LoVo (cell line): Measurements from ENCODE around the gene BMPER.

Experiments used
- DNase-seq: peaks from one replicate; pipeline ENCODE4 v3.0.0-alpha.2; 2016; ENCODE audit warnings: low spot score

The BMPER gene

DNA sequence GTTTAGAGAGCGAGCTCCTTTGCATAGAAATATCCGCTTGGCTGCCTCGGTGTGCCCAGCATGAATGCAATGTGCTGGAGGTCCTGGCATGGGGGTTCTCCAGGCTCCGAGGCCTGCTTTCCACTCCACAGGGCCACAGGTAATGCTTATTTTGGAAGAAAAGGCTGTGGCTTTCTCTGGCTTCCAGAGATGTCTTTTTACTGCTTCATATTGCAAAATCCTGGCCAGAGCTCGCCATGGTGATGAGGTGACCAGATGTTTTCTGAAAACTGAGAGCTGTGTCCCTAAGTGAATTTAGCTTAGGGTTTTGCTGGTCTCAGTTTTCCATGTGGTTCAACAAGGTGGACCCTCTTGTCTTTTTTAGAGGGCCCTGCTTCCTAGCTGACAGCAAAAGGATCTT, 65.2 kb downstream of the BMPER start:
- no peak for DNase-seq

- DNase-seq: no peak
Observed at GRCh38 chr7:33971106-33971505, 65.8 kb downstream of the BMPER start.

DNA sequence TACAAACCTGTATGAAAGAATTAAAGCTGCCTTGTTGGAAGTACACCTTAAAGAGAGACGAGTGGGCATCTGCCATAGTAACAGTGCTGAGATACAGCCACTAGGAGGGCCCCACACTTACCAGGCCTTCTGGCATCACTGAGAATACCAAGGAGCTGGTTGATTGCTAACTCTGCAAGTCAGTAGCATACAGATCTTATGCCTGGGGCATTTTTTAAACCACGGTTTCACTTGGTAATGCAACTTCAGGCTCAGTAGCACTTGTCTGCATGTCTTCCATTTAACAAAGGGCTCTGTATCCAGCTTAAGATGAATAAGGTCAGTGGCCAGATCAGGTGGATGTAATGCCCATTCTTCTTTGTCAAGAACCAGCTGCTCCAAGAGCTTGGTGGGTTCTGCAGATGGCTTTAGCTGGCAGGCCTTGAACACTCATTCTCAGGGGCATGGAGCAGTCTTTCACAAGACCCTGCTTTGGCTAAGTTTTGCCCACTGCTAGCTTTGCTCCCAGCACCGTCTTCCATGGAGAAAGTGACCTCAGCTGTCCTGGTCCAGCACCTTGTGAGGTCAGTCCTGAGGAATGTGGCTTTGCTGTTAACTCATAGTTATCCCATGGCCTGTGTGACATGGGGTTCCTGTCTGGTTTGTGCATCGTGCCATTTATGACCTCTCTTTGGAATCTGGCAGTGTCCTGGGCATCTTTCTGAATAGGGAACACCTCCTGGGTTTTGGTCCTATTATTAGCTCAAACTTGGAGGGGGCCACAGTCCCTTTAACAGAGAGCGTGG, 68.1 kb downstream of the BMPER start:
- DNase-seq: no peak

DNA sequence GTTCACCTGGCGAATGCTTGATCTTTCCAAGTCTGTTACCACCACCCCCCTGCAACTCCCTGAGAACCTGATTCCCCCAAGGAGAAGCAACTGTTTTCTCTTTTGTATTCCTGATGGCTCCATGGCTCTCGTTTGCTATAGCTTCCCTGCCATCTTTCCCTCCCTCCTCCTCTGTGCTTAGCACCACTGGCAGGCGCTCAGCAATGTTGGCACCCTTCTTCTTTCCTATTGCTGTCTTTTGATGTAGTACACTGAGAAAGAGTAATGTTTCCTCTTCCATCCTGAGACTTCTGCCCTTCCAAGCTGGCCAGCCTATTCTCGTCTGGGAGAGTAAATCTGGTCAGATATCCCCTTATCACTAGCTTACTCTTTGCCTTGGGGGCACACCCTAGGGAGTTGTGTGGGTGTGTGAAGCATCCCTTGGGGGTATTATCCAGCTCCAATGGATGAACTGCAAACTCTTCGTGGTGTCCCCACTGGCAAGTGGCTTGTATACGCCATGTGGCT, 74.0 kb downstream of the BMPER start:
- no peak for DNase-seq

GRCh38 chr7:33979807-33980355, 74.5 kb downstream of the BMPER start:
- DNase-seq: no peak

DNA sequence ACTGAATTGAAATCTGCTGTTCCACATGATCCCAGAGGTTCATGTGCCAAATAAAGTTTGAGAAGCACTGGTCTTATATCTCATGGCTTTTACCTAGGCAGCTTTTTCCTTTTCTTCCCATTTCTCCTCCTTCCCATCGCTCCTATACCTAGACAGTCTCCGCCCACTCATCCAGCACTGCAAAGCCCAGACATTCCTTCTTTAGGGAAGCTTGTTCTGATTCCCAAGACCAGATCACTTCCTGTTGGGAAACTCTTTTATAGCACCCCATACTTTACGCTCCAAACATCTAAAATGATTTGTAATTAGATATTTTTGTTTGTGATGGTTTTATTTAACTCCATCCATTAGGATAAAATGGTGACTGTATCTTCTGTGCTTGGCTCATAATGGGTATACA, 75.9 kb downstream of the BMPER start:
- no peak for DNase-seq

DNA sequence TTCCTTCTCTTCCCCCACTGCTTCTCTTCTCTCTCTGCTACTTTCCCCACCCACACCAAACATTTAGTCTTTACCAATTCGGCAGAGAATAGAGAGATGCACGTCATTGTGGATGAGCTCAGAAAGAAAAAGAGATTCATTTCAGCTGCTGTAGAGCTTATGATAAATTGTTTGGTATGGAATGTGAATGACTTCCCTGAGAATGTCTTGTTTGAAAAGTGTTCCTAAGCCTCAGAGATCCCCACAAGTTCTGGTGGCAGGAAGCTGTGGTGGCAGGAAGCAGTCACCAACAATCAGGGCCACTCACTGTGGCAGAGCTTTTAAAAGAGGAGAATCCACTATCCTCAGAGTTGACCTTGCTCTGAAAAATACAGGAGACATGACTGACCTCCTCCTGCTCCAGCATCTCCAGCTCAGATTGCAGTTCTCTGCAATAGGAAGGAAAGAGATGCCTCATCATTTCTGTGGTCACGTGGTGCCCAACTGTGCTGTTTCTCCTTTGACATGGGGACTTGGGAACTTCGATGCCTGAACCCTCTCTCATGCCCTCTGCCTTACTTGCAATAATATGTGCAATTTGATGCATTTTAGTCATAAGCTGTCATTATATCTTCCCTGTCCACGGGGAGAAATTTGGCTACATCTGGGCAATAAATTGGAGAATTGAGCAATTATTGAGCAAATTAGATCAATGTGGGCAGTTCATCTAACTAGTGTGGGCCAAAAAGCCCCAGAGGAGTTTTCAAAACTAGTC, 76.5 kb downstream of the BMPER start:
- no peak for DNase-seq

- no peak for DNase-seq
Observed at GRCh38 chr7:33982425-33982786, 77.1 kb downstream of the BMPER start.

DNA sequence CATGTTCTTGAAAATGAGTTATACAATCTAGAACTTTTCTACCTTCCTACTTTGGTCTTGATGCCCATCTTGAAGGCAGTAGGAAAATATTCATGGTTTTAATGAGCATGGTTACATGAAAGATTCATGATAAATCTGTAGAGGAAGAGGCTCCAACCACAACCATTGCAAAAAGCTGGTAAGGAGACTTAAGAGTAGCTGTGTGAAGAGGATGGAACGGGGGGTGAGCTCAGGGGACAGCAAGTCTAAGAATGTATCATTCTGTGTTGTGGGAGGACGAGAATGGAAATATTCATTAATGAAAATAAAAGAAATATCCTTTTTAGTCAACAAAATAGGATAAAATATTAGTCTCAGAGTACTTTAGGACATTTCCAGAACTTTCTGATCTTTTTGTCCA, 81.1 kb downstream of the BMPER start:
- no peak for DNase-seq

DNA sequence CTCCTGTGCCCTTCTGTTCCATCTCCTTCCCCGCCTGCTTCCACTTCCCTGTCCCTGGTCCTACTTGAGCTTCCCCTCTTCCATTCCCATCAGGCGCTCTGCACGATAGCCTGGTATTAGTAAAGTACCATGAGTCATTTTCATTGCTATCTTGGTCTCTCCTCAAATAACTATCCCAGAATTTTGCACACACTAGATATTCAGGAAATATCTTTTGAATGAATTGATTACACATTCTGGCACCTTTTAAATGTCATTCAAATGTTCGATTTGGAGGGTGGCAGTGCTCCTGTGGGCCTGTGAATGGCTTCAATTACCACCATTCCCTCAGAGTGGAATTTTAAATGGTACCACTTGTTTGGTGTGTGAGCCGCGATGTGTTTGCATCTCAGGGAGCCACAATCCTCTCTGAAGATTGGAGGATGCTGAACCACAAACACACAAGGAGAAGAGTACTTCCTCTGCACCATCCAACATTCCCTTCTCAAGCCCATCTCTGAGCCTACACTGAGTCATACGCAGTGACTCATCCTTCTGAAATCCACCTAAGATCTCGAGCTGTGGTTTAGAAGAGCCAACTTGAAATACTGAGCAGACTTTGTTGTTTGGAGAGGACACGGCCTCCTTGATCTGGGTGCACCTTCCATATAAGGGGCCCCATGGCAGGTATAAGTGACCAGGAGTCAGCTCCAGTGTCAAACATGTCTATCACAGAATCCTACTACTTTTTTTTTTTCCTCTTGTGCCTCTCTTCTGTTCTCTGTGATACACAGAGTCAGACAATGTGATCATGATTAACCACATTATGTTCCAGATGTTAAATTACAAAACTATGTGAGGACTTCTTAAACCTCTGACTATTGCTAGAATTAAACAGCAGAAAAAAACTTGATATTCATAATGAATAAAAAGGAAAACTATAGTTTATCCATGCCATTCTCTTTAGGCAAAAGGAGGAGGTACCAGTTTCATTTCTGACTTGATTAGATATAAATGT, 81.9 kb downstream of the BMPER start:
- DNase-seq: peak; percentile 89

DNA sequence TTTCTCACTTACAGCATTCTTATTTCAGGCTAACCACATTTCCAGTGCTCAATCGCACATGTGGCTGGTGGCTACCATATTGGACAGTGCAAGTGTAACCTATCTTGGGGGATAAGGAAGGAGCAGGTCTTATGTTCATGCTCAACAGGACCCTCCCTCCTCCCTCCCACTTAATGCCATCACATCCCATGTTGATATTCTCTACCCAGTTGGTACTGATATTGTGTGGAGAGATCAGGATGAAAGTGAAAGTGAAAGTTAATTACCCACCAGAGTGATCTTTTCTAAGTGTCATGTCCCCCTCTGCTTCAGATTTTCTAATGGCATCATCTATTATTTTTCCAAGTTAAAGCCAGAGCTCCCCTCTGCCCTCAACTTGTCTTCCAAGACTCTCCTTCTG, 91.6 kb downstream of the BMPER start:
- no peak for DNase-seq

GRCh38 chr7:33998476-33998875, 93.1 kb downstream of the BMPER start:
- no peak for DNase-seq

GRCh38 chr7:34011017-34011695, 105.8 kb downstream of the BMPER start:
- DNase-seq: no peak

DNA sequence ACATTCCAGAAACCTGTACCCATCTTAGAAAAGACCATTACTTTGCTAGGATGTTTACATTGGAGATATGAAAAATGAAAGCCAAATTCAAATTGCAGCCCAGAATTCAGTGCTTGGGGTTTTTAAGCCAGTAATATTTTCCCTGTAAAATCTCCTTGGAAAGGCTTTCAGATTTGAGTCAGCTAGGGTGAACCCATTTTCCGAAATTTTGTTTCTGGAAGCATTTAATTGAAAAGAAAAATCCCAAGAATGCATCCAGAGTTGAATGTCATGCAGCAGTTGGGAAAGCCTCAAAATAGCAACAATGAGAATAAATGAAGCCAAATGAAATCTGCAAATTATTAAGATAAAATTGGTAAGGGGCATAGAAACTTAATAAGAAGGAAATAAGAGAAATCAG, 106.4 kb downstream of the BMPER start:
- DNase-seq: no peak

DNA sequence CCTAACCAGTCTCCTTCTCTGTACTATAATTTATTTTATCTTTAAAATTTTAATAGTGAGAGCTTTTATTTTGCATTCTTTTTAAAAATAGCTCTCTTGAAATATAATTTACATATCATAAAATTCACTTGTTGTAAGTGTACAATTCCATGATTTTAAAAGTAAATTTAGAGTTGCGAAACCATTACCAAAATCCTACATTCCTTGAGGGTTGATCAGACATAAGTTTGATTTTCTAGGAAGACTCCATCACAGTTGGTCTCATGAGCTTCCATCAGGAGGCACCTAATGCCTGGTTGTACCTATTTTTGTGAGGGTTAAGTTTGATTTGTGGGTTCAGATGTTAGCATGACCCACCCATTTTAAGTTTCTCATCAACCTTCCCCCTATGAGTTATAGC, 108.1 kb downstream of the BMPER start:
- DNase-seq: no peak

DNA sequence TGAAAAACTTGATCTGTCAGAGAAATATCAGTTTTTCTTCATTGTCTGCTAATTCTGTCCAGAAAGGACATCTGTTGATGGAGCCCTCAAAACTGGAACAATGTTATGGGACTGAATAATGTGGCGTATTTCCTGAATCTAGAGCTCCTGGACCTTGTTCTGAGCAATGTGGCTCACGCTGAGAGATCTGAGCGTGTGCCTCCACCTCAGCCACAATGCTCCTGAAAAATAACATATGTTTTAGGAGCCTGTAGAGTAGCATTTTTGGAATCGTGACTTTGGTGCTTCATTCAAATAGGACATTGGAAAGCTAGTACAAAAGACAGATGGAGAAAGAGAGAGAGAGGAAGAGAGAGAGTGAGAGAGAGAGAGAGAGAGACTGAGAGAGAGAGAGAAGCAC, 110.3 kb downstream of the BMPER start:
- DNase-seq: no peak

DNA sequence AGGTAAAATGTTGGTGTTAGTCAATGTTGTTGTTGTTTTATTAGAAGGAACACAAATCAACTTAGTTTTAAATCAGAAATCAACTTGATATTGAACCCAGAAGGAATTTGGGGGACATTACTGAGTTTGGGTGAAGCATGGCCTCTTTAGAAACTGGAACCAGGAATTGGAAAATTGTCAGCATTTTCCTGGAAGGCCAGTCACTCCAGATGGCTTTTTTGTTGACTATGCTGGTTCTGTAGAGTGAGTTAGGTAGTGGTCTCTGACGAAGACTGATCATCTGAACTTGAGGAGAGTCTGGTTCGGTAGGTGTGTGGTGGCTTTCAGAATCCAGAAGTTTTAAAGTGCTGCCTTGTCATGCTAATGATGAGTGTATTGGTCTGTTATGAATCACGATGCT, 111.5 kb downstream of the BMPER start:
- no peak for DNase-seq

GRCh38 chr7:34019301-34019790, 114.0 kb downstream of the BMPER start:
- no peak for DNase-seq

DNA sequence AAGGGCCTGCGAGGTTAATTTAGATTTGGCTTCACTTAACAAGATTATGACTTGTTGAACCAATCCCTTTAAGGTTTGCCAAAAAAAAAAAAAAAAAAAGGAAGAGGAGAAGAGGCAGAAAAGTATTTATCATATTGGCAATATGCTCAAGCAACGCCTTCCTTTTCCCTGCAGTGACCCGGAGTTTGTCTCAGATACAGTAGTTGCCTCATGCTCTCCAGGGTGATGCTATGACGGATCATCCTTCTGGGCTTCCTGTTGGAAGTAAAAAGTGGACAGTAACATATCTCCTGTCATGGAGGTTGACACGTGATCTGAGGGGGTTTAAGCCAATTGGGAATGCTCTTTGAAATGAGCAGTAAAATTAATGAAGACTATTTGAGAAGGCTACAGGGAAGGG, 117.3 kb downstream of the BMPER start:
- no peak for DNase-seq

DNA sequence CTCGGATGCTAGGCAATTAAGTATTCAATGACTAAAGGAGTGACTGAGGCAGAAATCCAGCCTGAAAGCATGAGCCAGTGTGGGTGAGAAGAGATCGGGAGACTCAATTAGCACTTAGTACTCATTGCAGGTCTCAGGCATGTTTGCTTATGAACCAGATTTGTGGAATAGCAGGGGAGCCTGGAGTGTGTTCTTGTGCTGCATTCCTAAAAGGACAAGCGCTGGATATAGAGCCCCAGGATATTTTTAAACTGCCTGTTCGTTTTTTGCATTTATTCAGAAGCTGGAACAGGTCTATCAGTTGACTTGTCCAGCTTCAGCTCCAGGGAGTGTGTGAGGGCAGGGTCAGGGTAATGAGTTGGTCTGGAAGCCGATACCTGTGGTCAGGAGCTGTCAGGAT, 120.3 kb downstream of the BMPER start:
- no peak for DNase-seq

GRCh38 chr7:34026481-34027190, 121.3 kb downstream of the BMPER start:
- no peak for DNase-seq
